ENCODE measurements around the gene OGDHL.

DNA sequence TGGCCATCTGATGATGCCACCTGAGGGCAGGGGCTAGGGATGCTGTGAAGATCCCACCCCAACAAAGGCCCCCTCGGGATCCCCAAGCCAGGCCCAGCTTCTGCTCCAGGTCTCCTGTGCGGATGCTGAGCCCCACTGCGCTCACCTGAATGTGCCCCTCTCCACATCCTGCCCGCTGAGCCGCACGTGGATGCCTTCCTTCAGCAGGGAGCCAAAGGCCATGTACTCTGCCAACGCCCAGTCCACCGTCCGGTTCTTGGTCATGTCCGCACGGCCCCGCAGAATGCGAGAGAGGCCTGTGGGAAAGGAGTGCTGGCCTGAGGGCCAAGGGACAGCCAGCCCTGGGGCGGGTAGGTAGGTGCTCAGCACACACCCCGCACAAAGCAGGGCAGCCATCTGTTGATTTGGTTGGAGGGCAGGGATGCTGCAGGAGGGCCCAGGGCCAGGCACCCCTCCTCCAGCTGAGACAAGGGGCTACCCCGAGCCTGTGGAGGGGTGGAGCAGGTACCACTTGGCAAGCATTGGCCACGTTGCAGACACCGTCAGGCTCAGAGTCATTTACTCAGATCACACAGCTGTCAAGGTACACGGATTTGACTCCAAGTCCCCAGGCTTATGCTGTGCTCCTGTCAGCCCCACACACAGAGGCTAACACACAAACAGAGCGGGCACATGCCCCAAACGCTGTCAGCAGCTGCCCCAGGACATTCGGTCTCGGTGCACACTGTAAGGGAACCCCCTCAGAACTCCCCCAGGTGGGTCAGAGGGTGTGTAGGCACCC lies 19.2 kb downstream of the OGDHL start:
- TF ChIP-seq EZH2phosphoT487 (IDR thresholded peaks at IDR 0.05; ENCODE audit: insufficient read depth, low read depth) (no peak), EZH2 (IDR thresholded peaks at IDR 0.05; ENCODE audit: insufficient read depth, poor library complexity, severe bottlenecking) (no peak)
